Mammary epithelial cell (primary cell): ENCODE data around the gene IQCE.
"Not testable (repeated sequence)": the region's sequence is repeated elsewhere in the genome, so short reads cannot be mapped to it uniquely, and the experiment has no call there.

ENCODE experiments used
- CTCF ChIP-seq, 2 donors: IDR thresholded peaks in 1 of 2; conservative IDR thresholded peaks in 1 of 2; 2 replicates each; pipeline ENCODE4 v1.5.1; 2011 to 2012; ENCODE audit warnings: inconsistent platforms in 2 of 2, low read length in 2 of 2, mild to moderate bottlenecking in 2 of 2, control low read depth in 1 of 2, low read depth in 1 of 2; ENCODE audit not compliant: insufficient read depth in 1 of 2; ENCODE audit errors: extremely low read depth in 1 of 2
- EZH2 ChIP-seq: IDR thresholded peaks from 2 replicates; pipeline ENCODE4 v1.6.1; 2012; ENCODE audit warnings: low read length, inconsistent platforms, borderline replicate concordance

DNA sequence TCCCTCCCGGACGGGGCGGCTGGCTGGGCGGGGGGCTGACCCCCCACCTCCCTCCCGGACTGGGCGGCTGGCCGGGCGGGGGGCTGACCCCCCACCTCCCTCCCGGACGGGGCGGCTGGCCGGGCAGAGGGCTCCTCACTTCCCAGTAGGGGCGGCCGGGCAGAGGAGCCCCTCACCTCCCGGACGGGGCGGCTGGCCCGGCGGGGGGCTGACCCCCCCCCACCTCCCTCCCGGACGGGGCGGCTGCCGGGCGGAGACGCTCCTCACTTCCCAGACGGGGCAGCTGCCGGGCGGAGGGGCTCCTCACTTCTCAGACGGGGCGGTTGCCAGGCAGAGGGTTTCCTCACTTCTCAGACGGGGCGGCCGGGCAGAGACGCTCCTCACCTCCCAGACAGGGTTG, 24.6 kb upstream of the IQCE start:
- not testable (repeated sequence) for TF ChIP-seq CTCF (conservative IDR thresholded peaks at IDR 0.05 in 1 of 2, IDR thresholded peaks at IDR 0.05 in 1 of 2; ENCODE audit: extremely low read depth in 1 of 2, insufficient read depth in 1 of 2, low read depth in 1 of 2, low read length in 2 of 2); EZH2
